CD4-positive, CD25-positive, alpha-beta regulatory T cell (primary cell): ENCODE data around the gene USP17L12. TPM values are rescaled to one million over a fixed set of nuclear protein-coding genes. Genes with fewer than 3 reads are reported as not detected.
"Not testable (repeated sequence)": the region's sequence is repeated elsewhere in the genome, so short reads cannot be mapped to it uniquely, and the experiment has no call there.

Source experiments
- ATAC-seq, 2 donors: fragments of 150-1000 bp; cut with Tn5 transposase; one replicate each; pipeline ENCODE4 v1.10.0; 2021; ENCODE audit warnings: low read depth in 2 of 2, moderate number of reproducible peaks in 2 of 2, moderate library complexity in 1 of 2
- DNase-seq, 3 donors: peaks; one replicate each; pipeline versions ENCODE4 v3.0.0 to v3.0.0-alpha.2; 2012 to 2022; ENCODE audit warnings: mixed read lengths in 1 of 3
- H3K27ac ChIP-seq: one replicate; pipeline ENCODE4 v1.7.0; 2013; ENCODE audit warnings: mild to moderate bottlenecking, low read length; ENCODE audit not compliant: insufficient read depth, poor library complexity, severe bottlenecking
- H3K27me3 ChIP-seq: one replicate; pipeline ENCODE4 v1.7.0; 2013; ENCODE audit warnings: low read length; ENCODE audit not compliant: control insufficient read depth, insufficient read depth
- H3K36me3 ChIP-seq: one replicate; pipeline ENCODE4 v1.7.0; 2013; ENCODE audit warnings: mild to moderate bottlenecking, low read length, moderate library complexity; ENCODE audit not compliant: control insufficient read depth, insufficient read depth
- H3K4me1 ChIP-seq: 2 replicates; pipeline ENCODE4 v1.7.0; 2013; ENCODE audit warnings: mild to moderate bottlenecking, low read length; ENCODE audit not compliant: insufficient read depth, control insufficient read depth, poor library complexity, severe bottlenecking
- H3K4me3 ChIP-seq: one replicate; pipeline ENCODE4 v1.7.0; 2013; ENCODE audit warnings: low read depth, mild to moderate bottlenecking, low read length, moderate library complexity
- H3K9me3 ChIP-seq, 2 experiments: 1 replicate in 1 of 2; 2 replicates in 1 of 2; pipeline ENCODE4 v1.7.0; 2013; ENCODE audit warnings: low read length in 2 of 2, mild to moderate bottlenecking in 1 of 2, moderate library complexity in 1 of 2; ENCODE audit not compliant: control insufficient read depth in 2 of 2
- H3K27ac Mint-ChIP-seq, 3 donors: one replicate each; pipeline ENCODE4 v1.8.0; 2020 to 2022; ENCODE audit warnings: mild to moderate bottlenecking in 3 of 3, mixed read lengths in 3 of 3, moderate library complexity in 2 of 3
- H3K27me3 Mint-ChIP-seq: one replicate; pipeline ENCODE4 v1.8.0; 2022; ENCODE audit warnings: mild to moderate bottlenecking, mixed read lengths
- H3K36me3 Mint-ChIP-seq: one replicate; pipeline ENCODE4 v1.8.0; 2020; ENCODE audit warnings: mixed read lengths
- H3K4me1 Mint-ChIP-seq, 4 donors: one replicate each; pipeline ENCODE4 v1.8.0; 2020 to 2022; ENCODE audit warnings: mixed read lengths in 4 of 4, mild to moderate bottlenecking in 1 of 4
- H3K4me3 Mint-ChIP-seq, 4 donors: one replicate each; pipeline ENCODE4 v1.8.0; 2020 to 2022; ENCODE audit warnings: mild to moderate bottlenecking in 4 of 4, mixed read lengths in 4 of 4, moderate library complexity in 3 of 4
- H3K9me3 Mint-ChIP-seq, 7 donors: one replicate each; pipeline ENCODE4 v1.8.0; 2020 to 2022; ENCODE audit warnings: mixed read lengths in 7 of 7, mild to moderate bottlenecking in 3 of 7, moderate library complexity in 2 of 7
- polyA plus RNA-seq, 4 donors: library from polyadenylated mRNA; unstranded; fragments of 300-500 nt; fragmentation: Illumina TruSeq; gene quantifications; one replicate each; pipeline ENCODE4 v1.2.3, GENCODE V29; 2021
- total RNA-seq: library from RNA; stranded (reverse); gene quantifications from one replicate; pipeline ENCODE4 v1.2.3, GENCODE V29; 2022

The USP17L12 gene, protein sequence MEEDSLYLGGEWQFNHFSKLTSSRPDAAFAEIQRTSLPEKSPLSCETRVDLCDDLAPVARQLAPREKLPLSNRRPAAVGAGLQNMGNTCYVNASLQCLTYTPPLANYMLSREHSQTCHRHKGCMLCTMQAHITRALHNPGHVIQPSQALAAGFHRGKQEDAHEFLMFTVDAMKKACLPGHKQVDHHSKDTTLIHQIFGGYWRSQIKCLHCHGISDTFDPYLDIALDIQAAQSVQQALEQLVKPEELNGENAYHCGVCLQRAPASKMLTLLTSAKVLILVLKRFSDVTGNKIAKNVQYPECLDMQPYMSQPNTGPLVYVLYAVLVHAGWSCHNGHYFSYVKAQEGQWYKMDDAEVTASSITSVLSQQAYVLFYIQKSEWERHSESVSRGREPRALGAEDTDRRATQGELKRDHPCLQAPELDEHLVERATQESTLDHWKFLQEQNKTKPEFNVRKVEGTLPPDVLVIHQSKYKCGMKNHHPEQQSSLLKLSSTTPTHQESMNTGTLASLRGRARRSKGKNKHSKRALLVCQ
- not detected for total RNA-seq
- polyA plus RNA-seq, result not detected

DNA sequence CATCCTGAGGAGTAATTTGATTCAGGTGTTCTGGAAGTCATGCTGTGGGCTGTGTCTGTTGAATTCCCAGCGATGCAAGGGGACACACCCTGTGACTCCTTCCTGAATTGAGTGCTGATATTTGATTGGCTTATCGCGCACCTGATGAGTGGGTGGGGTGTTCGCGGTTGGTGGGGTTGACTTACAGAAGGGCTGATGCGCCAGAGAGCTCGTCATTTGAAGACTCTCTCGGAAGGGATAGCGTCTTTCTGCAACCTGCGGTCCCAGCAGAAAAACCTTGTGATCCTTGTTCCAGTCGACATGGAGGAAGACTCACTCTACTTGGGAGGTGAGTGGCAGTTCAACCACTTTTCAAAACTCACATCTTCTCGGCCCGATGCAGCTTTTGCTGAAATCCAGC, at the start of gene USP17L12:
TSS of gene USP17L12 (plus strand) at position 301 of the 400 bp plus-strand sequence. CDS start at position 301, 0 bp downstream.
- H3K4me1 Mint-ChIP-seq, H3K27ac ChIP-seq, H3K27ac Mint-ChIP-seq, H3K9me3 ChIP-seq, H3K27me3 Mint-ChIP-seq, DNase-seq, H3K4me1 ChIP-seq, H3K36me3 ChIP-seq, H3K27me3 ChIP-seq, H3K4me3 Mint-ChIP-seq, H3K36me3 Mint-ChIP-seq, ATAC-seq, H3K9me3 Mint-ChIP-seq, H3K4me3 ChIP-seq: not testable (repeated sequence)

- not testable (repeated sequence) for H3K27ac ChIP-seq, H3K4me1 ChIP-seq, DNase-seq, H3K4me3 Mint-ChIP-seq, H3K4me3 ChIP-seq, H3K27ac Mint-ChIP-seq, H3K36me3 Mint-ChIP-seq, H3K9me3 ChIP-seq, H3K27me3 ChIP-seq, H3K4me1 Mint-ChIP-seq, ATAC-seq, H3K36me3 ChIP-seq, H3K27me3 Mint-ChIP-seq, H3K9me3 Mint-ChIP-seq
Measured at GRCh38 chr4:9210357-9210756, 9.6 kb upstream of the USP17L12 start, which contains the start of gene USP17L10. Gene USP17L10 (plus strand): TSS chr4:9210657. CDS start chr4:9210657, 0 bp downstream.

- H3K27ac Mint-ChIP-seq, DNase-seq, H3K4me1 ChIP-seq, H3K9me3 ChIP-seq, H3K9me3 Mint-ChIP-seq, H3K36me3 ChIP-seq, H3K4me3 Mint-ChIP-seq, ATAC-seq, H3K27ac ChIP-seq, H3K36me3 Mint-ChIP-seq, H3K27me3 ChIP-seq, H3K4me3 ChIP-seq, H3K27me3 Mint-ChIP-seq, H3K4me1 Mint-ChIP-seq: not testable (repeated sequence)
Measured at GRCh38 chr4:9214701-9215100, 5.3 kb upstream of the USP17L12 start.

- not testable (repeated sequence) for H3K27ac ChIP-seq, H3K36me3 ChIP-seq, H3K4me3 ChIP-seq, H3K9me3 Mint-ChIP-seq, H3K36me3 Mint-ChIP-seq, H3K27me3 ChIP-seq, H3K4me3 Mint-ChIP-seq, DNase-seq, H3K9me3 ChIP-seq, ATAC-seq, H3K27me3 Mint-ChIP-seq, H3K27ac Mint-ChIP-seq, H3K4me1 Mint-ChIP-seq, H3K4me1 ChIP-seq
Measured at GRCh38 chr4:9215105-9215504, 4.8 kb upstream of the USP17L12 start, which contains the start of gene USP17L11. Gene USP17L11 (plus strand): TSS chr4:9215405. CDS start chr4:9215405, 0 bp downstream.

DNA sequence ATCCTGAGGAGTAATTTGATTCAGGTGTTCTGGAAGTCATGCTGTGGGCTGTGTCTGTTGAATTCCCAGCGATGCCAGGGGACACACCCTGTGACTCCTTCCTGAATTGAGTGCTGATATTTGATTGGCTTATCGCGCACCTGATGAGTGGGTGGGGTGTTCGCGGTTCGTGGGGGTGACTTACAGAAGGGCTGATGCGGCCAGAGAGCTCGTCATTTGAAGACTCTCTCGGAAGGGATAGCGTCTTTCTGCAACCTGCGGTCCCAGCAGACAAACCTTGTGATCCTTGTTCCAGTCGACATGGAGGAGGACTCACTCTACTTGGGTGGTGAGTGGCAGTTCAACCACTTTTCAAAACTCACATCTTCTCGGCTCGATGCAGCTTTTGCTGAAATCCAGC, 4.6 kb downstream of the USP17L12 start, which contains the start of gene USP17L13:
TSS of gene USP17L13 (plus strand) at position 301 of the 400 bp plus-strand sequence. CDS start at position 301, 0 bp downstream.
- H3K4me1 ChIP-seq, H3K4me3 Mint-ChIP-seq, ATAC-seq, DNase-seq, H3K4me1 Mint-ChIP-seq, H3K9me3 Mint-ChIP-seq, H3K36me3 ChIP-seq, H3K9me3 ChIP-seq, H3K27ac ChIP-seq, H3K27me3 ChIP-seq, H3K27me3 Mint-ChIP-seq, H3K36me3 Mint-ChIP-seq, H3K27ac Mint-ChIP-seq, H3K4me3 ChIP-seq: not testable (repeated sequence)

DNA sequence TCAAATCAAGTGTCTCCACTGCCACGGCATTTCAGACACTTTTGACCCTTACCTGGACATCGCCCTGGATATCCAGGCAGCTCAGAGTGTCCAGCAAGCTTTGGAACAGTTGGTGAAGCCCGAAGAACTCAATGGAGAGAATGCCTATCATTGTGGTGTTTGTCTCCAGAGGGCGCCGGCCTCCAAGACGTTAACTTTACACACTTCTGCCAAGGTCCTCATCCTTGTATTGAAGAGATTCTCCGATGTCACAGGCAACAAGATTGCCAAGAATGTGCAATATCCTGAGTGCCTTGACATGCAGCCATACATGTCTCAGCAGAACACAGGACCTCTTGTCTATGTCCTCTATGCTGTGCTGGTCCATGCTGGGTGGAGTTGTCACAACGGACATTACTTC, 10.3 kb downstream of the USP17L12 start:
- H3K9me3 Mint-ChIP-seq, H3K4me1 ChIP-seq, ATAC-seq, H3K9me3 ChIP-seq, H3K27me3 Mint-ChIP-seq, H3K4me1 Mint-ChIP-seq, DNase-seq, H3K36me3 Mint-ChIP-seq, H3K27ac ChIP-seq, H3K36me3 ChIP-seq, H3K4me3 ChIP-seq, H3K4me3 Mint-ChIP-seq, H3K27ac Mint-ChIP-seq, H3K27me3 ChIP-seq: not testable (repeated sequence)

DNA sequence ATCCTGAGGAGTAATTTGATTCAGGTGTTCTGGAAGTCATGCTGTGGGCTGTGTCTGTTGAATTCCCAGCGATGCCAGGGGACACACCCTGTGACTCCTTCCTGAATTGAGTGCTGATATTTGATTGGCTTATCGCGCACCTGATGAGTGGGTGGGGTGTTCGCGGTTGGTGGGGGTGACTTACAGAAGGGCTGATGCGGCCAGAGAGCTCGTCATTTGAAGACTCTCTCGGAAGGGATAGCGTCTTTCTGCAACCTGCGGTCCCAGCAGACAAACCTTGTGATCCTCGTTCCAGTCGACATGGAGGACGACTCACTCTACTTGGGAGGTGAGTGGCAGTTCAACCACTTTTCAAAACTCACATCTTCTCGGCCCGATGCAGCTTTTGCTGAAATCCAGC, 14.1 kb downstream of the USP17L12 start, which contains the start of gene USP17L15:
TSS of gene USP17L15 (plus strand) at position 301 of the 400 bp plus-strand sequence. CDS start at position 301, 0 bp downstream.
- H3K27ac Mint-ChIP-seq, H3K9me3 Mint-ChIP-seq, H3K36me3 ChIP-seq, DNase-seq, H3K4me1 Mint-ChIP-seq, ATAC-seq, H3K4me1 ChIP-seq, H3K27me3 ChIP-seq, H3K27me3 Mint-ChIP-seq, H3K36me3 Mint-ChIP-seq, H3K4me3 Mint-ChIP-seq, H3K4me3 ChIP-seq, H3K9me3 ChIP-seq, H3K27ac ChIP-seq: not testable (repeated sequence)

GRCh38 chr4:9238461-9238860, 18.5 kb downstream of the USP17L12 start:
- not testable (repeated sequence) for H3K27ac Mint-ChIP-seq, H3K9me3 Mint-ChIP-seq, ATAC-seq, H3K36me3 Mint-ChIP-seq, H3K27me3 ChIP-seq, H3K4me3 ChIP-seq, H3K4me1 ChIP-seq, H3K27ac ChIP-seq, H3K27me3 Mint-ChIP-seq, H3K36me3 ChIP-seq, H3K4me1 Mint-ChIP-seq, H3K4me3 Mint-ChIP-seq, H3K9me3 ChIP-seq, DNase-seq
